Subcutaneous adipose tissue (tissue), 4 donors: ENCODE data around the gene POLR2E. TPM values are rescaled to one million over a fixed set of nuclear protein-coding genes. Genes with fewer than 3 reads are reported as not detected.

Experiments
- CTCF ChIP-seq: fragments of 450-650 bp; IDR thresholded peaks from one replicate; pipeline ENCODE4 v1.5.1; 2016; ENCODE audit warnings: low read depth, mild to moderate bottlenecking, control low read depth, antibody characterized with exemption, moderate library complexity
- total RNA-seq, 4 donors: library from RNA; depleted of rRNA; stranded (reverse); fragments of >200 nt; gene quantifications; one replicate each; pipeline ENCODE4 v1.1.0, GENCODE V29; 2016

POLR2E gene
- total RNA-seq, 4 donors from 2014 or later: 81.8 to 302 (median 127) TPM

- no peak for TF ChIP-seq CTCF
Observed at GRCh38 chr19:1107661-1108261, 12.6 kb upstream of the POLR2E start.

DNA sequence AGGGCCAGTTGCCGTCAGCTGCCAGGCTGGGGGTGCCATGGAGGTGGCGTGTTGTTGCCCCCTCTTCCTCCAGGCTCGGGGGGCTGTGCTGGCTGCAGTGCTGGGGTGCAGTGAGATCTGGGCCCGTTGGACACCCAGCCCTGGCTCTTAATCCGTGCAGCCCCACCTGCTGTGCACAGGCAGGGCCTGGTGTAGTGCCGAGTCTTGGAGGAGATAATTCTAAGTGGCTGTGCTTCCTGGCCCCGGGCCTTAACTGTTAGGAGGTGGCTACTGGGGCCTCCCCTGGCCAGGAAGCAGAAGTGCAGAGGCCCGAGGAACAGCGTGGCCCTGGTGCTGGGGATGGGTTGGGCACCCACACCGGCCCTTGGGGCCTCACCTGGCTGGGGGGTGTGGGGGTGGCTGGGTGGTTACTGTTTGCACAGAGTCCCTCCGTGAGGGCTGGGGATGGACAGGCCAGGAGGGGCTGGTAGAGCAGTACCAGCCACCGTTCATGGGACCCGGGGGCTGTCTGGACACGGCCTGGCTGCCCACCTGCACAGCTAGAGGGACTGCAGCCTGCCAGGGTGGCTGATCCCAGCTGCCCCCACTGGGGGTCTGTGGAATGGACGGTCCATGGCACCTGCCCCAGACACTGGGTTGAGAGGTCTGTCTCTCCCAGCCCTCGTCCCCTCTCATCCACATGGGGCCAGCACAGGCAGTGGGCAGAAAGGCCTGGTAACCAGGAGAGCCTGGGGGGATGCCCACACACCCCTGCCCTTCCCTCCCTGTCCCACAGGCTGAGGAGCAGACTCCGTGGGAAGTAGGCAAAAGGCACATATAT lies 11.9 kb upstream of the POLR2E start:
- TF ChIP-seq CTCF: no peak

DNA sequence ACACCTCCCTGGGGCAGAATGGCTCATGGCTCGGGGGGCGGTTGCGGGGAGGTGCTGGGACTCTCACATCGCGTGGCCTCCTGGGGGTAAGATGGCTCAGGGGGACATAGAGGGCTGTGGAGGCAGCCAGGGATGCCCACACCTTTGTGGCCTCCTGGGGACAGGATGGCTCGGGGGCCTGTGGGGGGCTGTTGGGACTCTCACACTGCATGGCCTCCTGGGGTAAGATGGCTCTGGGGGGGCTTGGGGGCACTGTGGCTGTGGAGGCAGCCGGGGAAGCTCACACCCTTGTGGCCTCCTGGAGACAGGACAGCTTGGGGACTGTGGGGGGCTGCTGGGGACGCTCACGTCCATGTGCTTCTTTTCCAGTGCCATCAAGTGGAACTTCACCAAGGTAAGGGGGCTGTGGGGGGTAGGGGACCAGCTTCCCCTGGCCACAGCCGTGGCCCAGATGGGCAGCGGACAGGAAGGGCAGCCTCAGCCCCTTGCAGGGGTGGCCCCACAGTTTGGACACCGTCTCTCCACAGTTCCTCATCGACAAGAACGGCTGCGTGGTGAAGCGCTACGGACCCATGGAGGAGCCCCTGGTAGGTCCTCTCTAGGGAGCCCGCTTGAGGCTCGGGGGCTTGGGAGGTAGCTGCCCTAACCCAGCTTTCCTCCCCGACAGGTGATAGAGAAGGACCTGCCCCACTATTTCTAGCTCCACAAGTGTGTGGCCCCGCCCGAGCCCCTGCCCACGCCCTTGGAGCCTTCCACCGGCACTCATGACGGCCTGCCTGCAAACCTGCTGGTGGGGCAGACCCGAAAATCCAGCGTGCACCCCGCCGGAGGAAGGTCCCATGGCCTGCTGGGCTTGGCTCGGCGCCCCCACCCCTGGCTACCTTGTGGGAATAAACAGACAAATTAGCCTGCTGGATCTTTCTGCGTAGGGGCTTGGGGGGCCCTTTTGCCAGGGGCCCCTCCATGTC lies 11.0 kb upstream of the POLR2E start:
- TF ChIP-seq CTCF: no peak

DNA sequence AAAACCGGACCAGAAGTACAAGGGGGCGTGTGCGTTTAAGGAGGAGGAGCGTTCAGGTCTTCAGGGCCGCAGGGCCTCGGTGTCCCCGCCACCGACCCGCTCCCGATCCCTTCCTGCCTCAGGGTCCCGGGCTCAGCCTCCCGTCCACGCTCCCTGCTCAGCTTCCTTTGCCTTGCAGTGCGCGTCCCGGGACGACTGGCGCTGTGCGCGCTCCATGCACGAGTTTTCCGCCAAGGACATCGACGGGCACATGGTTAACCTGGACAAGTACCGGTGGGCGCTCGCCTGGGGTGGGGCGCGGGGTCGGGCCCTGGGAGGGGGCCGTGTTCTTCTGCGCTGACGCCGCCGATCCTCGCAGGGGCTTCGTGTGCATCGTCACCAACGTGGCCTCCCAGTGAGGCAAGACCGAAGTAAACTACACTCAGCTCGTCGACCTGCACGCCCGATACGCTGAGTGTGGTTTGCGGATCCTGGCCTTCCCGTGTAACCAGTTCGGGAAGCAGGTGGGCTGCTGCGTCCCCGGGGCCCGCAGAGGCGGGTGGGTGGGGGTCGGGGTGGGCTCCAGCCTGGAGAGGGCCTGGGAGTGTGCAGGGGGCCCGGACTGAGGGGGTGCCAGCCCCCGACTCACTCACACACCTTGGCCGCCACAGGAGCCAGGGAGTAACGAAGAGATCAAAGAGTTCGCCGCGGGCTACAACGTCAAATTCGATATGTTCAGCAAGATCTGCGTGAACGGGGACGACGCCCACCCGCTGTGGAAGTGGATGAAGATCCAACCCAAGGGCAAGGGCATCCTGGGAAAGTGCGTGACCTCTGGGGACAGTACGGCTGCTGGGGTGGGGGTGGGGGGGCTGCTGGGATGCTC lies 10.1 kb upstream of the POLR2E start:
- TF ChIP-seq CTCF: no peak

DNA sequence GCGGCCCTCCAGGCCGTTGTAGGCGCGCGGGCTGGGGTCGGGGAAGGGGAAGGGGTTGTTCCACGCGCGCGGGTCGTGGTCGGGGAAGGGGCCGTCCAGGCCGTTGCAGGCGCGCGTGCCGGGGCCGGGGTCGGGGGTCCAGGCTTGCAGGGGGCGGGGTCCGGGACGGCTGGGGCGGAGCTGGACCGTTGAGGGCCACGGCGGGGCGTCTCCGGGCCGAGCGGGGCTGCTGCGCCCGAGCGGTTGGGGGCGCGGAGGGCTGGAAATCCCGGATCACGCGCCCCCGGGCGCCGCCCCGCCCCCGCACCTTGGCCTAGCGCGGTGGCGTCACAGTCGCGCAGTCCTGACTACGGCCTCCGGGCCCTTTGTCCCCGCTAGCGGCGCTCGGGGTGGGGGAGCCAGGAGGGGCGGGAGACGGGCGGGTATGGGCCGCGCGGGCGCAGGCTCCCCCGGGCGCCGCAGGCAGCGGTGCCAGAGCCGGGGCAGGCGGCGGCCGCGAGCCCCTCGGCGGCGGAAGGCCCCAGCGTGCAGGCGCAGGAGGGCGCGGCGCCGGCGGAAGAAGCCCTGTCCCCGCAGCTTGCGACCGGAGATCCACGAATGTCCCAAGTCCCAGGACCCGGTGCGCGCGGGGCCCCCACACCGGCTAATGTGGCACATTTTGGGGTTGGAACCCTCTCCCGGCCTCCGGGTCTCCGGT lies 9.3 kb upstream of the POLR2E start:
- no peak for TF ChIP-seq CTCF

DNA sequence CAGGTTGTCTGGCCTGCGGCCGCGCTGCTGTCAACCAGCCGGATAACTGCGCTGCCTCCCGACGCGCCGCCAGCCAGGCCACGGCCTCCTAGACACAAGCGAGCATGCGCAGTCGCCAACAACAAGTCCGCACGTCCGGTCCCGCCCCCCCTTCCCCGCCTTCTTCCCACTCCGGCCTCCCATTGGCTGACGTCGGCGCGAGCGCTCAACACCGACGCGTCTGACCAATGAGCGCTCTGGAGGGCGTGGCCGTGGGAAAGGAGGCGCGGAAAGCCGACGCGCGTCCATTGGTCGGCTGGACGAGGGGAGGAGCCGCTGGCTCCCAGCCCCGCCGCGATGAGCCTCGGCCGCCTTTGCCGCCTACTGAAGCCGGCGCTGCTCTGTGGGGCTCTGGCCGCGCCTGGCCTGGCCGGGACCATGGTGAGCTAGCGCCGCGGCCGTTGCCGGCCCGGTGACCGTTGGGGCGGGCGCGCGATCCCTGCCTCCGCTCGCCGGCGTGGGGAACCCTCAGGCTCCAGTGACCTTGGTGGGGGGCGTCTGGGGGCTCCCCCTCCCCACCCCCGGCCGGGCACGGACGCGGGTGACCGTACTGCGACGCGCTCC lies 8.6 kb upstream of the POLR2E start, which contains the start of gene GPX4:
TSS of gene GPX4 (plus strand) at position 287 of the 603 bp plus-strand sequence. CDS start at position 337, 50 bp downstream.
- no peak for TF ChIP-seq CTCF
